Measurements from ENCODE around the gene RIPOR1.

The RIPOR1 gene

GRCh38 chr16:67540756-67541155 lies 12.1 kb downstream of the RIPOR1 start:
- no peak for DNase-seq

GRCh38 chr16:67541391-67542263 lies 13.0 kb downstream of the RIPOR1 start:
- no peak for DNase-seq

GRCh38 chr16:67542464-67542863 lies 13.8 kb downstream of the RIPOR1 start:
- DNase-seq, result no peak

- no peak for DNase-seq
These were observed 14.4 kb downstream of the RIPOR1 start for GRCh38 chr16:67543036-67543435.

DNA sequence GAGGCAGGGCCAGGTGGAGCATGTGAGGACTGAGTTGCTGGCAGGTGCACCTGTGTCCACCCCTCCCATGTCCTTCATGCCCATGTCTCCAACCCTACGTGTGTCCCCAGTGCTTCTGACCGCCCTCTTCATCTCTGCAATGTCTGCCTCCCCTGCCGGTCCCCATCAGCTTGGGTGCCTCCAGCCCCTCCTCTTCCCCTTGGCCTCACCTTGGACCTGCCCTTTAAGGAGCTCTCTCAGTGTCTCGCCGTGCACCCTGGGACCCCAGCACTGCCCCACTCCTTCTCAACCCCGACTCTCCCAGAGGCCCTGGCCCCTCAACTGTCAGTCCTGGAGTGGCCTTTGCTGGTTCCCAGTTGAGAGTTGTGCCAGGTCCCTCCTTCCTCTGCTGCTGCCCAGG lies 15.0 kb downstream of the RIPOR1 start:
- DNase-seq, result no peak

DNA sequence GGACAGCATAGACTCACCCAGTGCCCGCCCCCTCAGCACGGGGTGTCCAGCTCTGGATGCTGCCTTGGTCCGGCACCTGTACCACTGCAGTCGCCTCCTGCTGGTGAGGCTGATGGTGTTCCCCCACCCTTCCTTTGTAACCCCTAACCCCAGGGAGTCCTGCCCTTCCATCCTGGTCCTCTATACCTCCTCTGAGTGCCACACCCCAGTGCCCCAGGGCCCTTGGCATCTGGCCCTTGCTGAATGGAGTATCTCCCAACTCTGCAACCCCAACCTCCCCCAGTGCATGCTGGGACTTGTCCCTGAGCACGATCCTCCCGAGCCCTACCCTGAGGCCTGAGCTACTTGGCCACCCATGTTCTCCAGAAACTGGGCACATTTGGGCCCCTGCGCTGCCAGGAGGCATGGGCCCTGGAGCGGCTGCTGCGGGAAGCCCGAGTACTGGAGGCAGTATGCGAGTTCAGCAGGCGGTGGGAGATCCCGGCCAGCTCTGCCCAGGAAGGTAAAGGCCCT lies 15.8 kb downstream of the RIPOR1 start:
- no peak for DNase-seq

DNA sequence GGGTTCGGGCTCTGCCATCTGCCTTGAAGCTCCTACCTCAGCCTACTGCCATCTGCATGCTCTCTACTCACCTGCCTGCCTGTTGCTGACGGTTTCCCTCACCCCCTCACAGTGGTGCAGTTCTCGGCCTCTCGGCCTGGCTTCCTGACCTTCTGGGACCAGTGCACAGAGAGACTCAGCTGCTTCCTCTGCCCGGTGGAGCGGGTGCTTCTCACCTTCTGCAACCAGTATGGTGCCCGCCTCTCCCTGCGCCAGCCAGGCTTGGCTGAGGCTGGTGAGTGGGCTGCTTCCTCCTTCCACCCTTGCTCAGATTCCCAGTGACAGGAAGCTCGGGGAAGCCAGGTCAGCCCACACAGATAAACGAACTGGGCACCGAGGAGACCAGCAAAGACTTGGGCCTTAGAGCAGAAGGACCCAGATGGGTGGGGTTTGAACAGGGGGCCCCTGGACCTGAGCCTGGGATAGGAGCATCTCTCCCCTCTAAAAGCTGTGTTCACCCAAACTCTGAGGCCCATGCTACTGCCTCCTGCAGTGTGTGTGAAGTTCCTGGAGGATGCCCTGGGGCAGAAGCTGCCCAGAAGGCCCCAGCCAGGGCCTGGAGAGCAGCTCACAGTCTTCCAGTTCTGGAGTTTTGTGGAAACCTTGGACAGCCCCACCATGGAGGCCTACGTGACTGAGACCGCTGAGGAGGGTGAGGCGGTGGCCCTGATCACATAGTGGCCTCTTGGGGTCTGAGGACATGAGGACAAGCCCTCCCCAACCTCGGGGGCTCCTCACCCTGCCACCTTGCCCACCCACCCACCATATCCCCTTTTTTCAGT lies 16.4 kb downstream of the RIPOR1 start:
- no peak for DNase-seq

- DNase-seq, result no peak
These were observed 17.0 kb downstream of the RIPOR1 start for GRCh38 chr16:67545665-67546024.

GRCh38 chr16:67546091-67546501 lies 17.5 kb downstream of the RIPOR1 start:
- DNase-seq, result no peak

GRCh38 chr16:67546761-67547422 lies 18.3 kb downstream of the RIPOR1 start:
- no peak for DNase-seq

- DNase-seq, result no peak
These were observed 19.0 kb downstream of the RIPOR1 start for GRCh38 chr16:67547423-67548264.

GRCh38 chr16:67548265-67549126 lies 19.9 kb downstream of the RIPOR1 start:
- DNase-seq, result no peak

DNA sequence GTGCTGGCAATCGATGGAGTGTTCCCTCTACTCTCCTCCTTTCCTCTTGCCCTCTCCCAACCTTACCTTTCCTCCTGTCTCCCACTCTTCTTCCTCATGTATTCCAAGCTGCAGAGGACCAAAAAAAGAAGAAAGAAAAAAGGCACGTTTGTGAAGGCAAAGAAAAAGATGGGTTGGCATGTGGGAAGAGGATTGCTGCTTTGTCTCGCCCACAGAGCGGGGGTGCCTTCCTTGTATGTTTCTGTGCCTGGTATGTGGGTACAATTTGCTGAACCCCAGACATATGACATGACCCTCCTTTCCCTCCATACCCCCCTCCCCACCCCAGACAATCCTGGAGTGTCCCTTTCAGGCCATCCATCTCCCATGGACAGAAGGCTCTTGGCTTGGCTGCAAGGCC lies 20.6 kb downstream of the RIPOR1 start:
- DNase-seq, result no peak

- DNase-seq, result no peak
These were observed 21.3 kb downstream of the RIPOR1 start for GRCh38 chr16:67549936-67550335.

DNA sequence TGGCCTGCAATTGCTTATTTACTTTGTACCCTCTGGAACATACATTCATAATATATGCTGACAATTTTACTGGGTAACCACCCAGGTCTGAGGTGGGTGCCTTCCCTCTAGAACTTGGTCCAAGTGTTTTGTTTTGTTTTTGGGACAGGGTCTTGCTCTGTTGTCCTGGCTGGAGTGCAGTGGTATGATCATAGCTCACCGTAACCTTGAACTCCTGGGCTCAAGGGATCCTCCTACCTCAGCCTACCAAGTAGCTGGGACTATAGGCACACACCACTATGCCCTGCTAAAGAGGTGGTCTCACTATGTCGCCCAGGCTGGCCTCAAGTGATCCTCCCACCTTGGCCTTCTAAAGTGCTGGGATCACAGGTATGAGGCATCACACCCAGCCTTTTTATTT lies 22.5 kb downstream of the RIPOR1 start:
- DNase-seq, result no peak

DNA sequence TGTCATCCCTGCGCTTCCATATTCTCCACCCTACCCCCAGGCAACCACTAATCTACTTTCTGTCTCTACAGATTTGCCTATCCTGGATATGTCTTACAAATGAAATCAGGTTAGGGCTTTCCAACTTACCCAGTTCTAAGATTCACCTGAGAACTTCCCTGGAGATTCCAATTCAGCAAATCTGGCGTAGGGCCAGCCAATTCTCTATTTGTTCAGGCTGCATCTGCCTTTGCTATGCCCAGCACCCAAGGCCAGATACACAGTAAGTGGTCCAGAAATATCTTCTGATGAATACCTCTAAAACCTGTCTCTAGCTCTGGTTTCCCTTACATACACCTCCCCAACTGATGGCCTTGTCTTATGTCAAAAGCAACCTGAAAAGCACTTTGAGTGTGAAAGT lies 23.3 kb downstream of the RIPOR1 start:
- no peak for DNase-seq

GRCh38 chr16:67552476-67552875 lies 23.8 kb downstream of the RIPOR1 start:
- no peak for DNase-seq

DNA sequence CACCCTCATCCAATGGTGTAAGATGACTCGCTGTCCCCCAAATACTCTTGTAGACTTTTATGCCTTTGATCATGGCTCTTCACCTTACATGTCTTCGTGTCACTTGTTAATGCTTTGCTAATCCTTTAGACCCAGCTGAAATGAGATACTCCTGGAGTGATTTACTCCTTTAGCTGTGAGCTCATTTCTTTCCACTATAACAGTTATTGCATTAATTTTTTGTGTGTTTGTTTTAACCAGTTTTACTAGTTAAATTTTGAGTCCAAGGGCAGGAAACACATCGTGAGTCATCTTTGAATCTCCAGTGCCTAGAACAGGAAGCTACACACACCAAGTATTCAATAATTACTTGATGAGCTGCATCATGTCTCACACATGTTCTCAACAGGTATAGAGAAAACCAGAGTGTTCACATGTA lies 27.2 kb downstream of the RIPOR1 start:
- DNase-seq, result no peak

- DNase-seq, result no peak
These were observed 30.2 kb downstream of the RIPOR1 start for GRCh38 chr16:67558859-67559258.

GRCh38 chr16:67560827-67561342 lies 32.3 kb downstream of the RIPOR1 start:
- DNase-seq, result no peak

DNA sequence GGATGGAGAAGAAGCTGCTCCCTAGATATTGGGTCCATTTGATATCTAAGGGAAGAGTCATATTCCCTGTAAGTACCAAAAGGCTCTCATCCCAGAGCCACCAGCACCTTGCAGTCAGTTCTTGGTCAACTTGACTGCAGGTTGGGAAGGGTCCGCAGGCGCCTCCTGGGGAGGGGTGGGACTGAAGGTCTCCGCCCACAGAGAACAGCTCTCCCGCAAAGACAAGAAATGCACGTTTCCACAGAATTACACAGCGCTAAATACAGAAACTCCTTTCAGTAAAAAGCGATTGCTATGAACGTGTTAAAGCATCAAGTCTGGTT lies 32.8 kb downstream of the RIPOR1 start:
- DNase-seq, result no peak
